Brain pericyte (primary cell): ENCODE results near the gene ENAM.

Experiments
- DNase-seq: peaks from one replicate; pipeline ENCODE4 v3.0.0-alpha.2; 2012; ENCODE audit warnings: low read depth, low spot score

Gene ENAM

DNA sequence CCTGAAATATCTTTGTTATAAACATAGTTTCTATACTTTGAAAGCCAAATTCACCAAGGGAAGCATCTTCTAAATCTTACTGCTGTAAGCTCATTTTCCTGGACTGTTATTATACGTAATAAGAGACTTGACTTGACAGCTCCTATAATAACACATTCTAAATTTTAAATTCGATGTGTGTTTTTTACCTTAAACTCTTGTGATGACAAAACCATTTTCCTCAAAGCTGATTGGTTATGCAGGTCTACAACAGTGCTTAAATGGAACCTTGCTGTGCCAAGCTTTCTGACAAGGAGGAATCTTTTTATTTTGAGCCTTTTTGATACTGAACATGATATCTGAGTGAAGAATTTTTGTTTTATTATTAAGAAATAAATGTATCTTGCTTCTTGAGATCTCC is at the start of gene ENAM:
TSS of gene ENAM (plus strand) at position 301 of the 400 bp plus-strand sequence. CDS start 757 bp downstream, outside the sequence.
- DNase-seq, result no peak

DNA sequence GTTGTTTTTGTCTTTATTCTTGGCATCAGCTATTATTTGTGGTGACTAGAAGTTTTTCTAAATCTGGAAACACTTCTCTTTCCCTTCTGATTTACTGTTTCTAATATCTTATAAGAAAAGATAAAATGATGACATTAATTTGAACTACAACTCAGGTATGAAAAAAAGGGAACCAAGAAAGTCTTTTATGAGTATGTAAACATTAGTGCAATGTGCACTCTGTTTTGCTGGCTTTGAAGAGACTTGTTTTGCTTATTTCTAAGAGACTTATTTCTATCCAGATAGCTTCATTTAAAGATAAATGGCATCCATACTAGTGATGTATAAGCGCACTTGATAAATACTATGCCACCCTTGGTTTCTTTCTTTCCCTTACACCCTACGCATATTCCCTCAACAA is 46.6 kb upstream of the ENAM start:
- no peak for DNase-seq

GRCh38 chr4:70583952-70584834 is 44.4 kb upstream of the ENAM start:
- no peak for DNase-seq

DNA sequence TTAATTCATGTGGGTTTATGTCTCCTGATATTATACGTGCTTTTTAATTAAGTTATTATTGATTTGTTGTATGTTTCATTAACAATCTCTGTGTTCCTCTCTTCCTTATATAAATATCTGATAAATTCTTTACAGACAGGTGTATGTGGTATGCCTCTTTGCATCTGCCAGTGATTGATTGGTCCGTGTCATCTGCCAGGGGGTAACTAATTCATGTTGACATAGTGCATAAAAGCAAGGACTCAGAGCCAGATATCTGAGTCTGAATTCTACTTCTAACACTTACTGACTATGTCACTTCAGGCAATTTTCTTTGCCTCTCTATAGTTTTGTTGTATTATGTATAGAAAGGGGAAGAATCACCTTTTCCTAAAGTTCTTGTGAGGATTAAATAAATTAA is 41.7 kb upstream of the ENAM start:
- no peak for DNase-seq

GRCh38 chr4:70589785-70590184 is 38.8 kb upstream of the ENAM start:
- no peak for DNase-seq

DNA sequence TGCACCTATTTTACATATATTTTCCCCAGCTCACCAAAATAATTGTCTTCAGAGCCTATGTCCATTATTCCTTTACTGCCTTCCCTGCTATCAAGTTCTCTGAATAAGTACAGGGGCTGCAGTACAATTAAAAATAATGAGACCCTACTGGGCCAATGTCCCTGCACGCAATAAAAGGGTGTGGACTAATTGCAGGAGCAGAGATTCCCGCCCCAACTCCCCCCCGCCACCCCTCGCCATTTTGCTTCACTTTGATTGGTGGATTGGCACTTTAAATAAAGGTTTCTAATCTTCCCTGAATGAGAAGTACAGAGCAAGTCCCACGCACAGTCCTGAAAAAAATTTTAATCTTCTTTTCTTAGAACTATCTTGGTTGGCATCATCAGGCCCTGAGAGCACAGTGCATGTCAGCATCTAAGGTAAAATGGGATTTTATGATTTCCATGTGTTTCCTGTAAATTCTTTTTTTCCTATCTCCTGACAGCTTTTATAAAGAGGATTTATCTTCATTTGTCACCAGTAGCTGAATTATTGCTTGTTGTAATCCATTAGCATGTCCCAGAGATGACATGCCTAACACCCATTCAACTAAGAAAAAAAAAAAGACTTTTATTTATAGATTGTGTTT is 36.5 kb upstream of the ENAM start, which contains the start of gene AMBN:
TSS of gene AMBN (plus strand) at position 302 of the 628 bp plus-strand sequence. CDS start at position 405, 103 bp downstream.
- no peak for DNase-seq

DNA sequence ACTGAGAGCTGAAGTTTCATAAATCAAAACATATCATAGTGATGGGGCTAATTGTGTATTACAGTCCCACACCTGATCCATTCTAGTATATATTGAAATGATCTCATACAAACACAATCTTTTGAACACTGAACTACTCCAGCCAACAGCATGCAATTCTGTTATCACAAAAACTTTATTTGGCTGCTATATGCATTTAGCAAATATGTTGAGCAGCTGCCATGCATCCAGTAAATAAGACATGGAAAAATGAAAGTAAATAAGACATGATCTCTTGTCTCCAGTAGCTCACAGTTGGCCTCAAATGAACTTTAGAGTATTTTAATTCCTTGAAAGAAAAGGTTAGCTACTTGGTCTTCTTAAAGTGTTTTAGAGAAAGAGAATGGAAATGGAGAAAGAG is 34.3 kb upstream of the ENAM start:
- DNase-seq, result no peak

- no peak for DNase-seq
These were observed 28.2 kb upstream of the ENAM start for GRCh38 chr4:70600305-70600704.

- no peak for DNase-seq
These were observed 27.6 kb upstream of the ENAM start for GRCh38 chr4:70600977-70601376.

DNA sequence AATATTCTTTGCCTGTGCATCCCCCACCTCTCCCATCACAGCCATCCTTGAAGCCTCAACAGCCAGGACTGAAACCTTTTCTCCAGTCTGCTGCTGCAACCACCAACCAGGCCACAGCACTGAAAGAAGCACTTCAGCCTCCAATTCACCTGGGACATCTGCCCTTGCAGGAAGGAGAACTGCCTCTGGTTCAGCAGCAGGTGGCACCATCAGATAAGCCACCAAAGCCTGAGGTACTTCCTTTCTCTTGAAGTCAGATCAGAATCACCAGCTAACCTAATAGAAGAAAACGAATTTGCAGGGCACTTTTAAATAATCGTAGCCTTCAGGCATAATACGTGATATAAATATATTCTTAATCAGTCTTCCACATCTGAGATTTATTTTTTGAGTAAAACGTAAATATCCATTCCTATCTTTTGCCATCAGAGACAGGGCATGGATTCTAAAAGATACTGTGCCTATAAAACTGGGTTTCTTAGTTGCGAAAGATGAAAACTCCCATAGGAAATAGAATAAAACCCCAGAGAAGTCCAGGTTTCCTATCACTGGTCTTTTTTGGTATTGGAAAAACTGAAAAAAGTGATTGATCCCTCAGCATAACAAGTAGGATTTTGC is 27.0 kb upstream of the ENAM start:
- peak; percentile 20 for DNase-seq

GRCh38 chr4:70603856-70604255 is 24.7 kb upstream of the ENAM start:
- no peak for DNase-seq

- no peak for DNase-seq
These were observed 22.1 kb upstream of the ENAM start for GRCh38 chr4:70606459-70606858.

DNA sequence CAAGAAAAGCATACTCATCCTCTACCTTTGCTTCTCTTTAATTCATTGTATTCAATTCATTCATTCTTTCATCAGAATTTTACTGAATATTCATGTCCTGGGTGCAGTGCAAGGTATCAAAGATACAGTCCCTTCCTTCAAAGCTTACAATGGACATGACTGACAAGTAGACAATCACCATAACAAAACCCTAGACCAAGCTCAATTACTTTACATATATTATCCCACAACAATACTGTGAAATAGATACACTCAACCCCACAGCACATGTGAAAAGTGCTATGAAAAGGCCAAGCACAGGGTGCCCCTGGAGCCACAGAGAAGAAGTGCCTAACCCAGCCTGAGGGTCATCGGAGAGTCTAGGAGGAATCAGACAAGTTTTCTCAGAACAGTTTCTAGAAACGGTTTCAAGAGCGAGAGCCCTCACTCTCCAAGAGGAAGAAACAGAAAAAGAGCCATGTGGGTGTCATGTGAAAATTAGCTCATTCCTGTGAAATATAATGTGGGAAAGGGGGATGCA is 21.1 kb upstream of the ENAM start:
- no peak for DNase-seq

GRCh38 chr4:70608324-70608723 is 20.2 kb upstream of the ENAM start:
- DNase-seq, result no peak

DNA sequence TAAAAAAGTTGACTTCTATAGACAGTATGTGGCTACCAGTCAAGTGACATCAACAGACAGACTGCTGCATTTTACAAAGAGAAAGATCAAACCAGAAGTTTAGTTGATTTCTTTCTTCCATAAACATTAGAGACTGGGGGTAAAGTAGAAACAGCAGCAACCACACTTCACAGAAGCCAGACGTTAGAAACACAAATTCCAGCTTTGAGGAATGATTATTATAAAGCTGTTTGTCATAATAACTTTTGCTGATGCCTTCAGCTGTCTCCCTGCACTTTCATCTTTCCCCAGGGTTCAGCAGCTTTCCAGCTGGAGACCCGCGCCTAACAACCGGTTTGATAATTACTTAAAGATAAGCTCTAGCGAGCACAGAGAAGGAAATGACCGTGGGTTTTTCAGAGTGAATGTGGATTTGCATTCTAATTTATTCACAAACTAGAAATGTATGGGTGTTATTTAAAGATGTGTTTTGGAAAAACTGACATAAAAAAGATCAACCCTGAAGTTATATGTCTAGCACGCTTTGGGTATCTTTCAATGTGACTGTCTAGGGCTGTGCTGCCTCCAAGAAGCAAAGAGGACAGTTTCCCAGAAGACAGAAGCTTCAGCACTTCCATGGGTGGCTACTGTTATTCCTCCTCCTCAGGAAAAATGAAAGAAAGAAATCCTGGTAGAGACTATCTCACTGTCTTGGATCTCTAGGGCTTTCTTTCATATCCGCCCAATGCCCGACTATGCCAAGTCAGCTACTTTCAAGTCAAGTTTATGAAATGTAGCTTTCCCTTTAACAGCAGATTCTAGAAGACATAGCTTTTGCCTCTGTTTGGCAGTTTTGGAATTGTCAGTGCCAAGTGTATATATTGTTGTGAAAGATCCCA is 15.0 kb upstream of the ENAM start:
- no peak for DNase-seq

DNA sequence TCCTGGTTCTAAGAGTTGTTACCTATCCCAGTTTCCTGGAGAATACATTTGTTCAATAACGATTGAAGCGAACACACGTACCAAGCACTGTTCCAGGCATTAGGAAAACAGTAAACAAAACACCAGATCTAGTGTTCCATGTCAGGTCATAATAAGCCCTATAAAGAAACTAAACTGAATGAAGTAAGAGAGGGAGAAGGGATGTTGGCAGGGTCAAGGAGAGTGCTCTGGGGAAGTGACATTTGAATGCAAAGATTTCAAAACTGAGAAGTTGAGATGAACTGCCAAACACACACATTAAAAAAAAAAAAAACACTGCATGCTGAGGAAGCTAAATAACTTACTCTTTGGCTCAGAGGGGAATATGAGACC is 14.4 kb upstream of the ENAM start:
- DNase-seq, result no peak

GRCh38 chr4:70619288-70619687 is 9.3 kb upstream of the ENAM start:
- no peak for DNase-seq

DNA sequence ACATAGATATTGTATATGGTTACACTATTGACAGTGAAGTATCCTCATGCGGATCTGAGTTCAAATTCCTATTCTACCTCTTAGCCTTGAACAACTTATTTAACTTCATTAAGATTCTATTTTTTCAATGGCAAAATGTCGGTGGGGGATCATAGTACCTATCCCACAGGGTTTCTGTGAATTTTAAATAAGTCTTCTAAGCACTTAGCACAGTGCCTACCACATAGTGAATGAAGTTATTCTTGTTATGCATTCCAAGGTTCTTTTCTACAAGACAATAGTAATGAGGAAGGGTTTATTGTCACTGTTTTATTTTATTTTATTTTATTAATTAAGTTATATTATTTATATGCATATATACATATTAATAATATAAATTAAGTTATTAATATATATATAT is 8.8 kb upstream of the ENAM start:
- DNase-seq, result no peak

DNA sequence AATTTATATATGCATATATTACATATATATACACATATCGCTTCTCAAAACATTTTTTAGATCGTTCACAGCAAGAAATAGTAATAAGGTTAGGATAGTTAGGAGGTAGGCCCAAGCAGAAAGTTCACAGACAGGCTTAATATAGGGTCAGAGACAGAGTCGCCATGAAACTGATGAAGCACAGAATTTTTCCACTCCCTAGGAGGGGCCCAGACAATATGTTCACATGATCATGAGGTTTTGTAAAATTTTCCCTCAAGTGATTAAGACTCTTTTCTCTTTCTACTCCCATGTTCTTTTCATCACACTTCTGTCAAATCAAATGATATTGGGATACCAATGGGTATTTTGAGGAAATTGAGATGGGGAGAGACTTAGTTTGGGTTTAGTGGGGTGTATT is 5.2 kb upstream of the ENAM start:
- no peak for DNase-seq

DNA sequence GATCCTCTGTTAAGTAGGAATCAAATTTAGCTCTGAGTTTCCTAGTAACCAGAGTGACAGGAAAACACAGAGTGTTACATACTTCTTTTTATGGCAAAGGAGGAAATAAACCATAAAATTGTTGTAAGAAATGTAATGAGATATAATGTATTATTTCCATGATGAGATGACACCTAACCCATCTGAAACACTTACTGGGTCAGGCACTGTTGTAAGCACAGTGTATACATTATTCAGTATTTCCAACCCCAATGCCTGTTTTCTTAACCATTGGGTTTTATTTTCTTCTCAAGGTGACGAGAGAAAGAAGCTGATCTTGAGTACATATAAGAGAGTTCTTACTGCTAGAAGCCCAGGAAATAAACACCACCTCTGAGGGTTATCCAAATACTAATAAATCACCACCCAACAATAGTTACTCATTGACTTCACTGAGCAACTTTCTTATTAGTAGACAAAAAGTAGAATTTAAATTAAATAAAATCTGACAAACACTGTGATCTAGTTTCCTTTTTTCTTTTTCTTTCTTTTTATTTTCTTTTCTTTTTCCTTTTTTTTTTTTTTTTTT is 4.2 kb upstream of the ENAM start:
- no peak for DNase-seq

DNA sequence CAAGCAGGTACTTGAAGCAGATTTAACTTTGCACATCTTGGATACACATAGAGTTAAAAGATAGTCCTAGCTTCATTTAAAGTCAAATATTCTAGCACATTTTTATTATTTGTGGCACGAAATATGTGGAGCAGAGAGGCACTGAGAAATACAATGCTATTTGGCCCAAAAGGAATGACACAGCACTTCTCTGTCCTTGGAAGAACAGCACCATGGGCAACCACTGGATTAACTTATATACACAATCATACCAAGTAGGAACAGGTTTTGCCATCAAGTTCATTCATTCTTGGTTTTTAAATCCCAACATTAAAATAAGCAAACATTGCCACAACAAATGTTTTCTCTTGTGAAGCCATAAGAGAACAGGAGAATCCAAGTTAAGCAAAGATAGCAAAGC is 924 bp upstream of the ENAM start:
- DNase-seq, result no peak
